ENCODE measurements around the gene PLSCR5. TPM values are rescaled to one million over a fixed set of nuclear protein-coding genes. Genes with fewer than 3 reads are reported as not detected.
A peak's percentile ranks its signal among the peaks of the same experiment; 100 is the strongest.

The PLSCR5 gene
- total and polyA plus RNA-seq, 8 donors, result not detected

GRCh38 chr3:146640955-146641867 is 36.1 kb upstream of the PLSCR5 start:
- H3K27me3 ChIP-seq, result no peaks in the 10 kb centered on the region
- no peaks in the 10 kb centered on the region for H3K9me3 ChIP-seq
- no peak overlapping the region for H3K4me3 ChIP-seq
- peaks cover 0 to 5% (median 0%) of the 10 kb centered on the region in 4 donors for H3K4me1 ChIP-seq
- peak in 1 of 2 donors; percentile 71 for DNase-seq
- H3K27ac ChIP-seq, result no peak overlapping the region
- TF ChIP-seq CTCF (IDR thresholded peaks at IDR 0.05) (peak in 4 of 7 experiments; percentile 10 to 61 (median 49)), POLR2A (IDR thresholded peaks at IDR 0.05) (no peak), EP300 (IDR thresholded peaks at IDR 0.05) (no peak), POLR2AphosphoS5 (IDR thresholded peaks at IDR 0.05) (no peak)
- intact Hi-C loops (cut with DNase I; ENCODE audit: low total_unique reads), result no loop called here
- H3K36me3 ChIP-seq, result no peaks in the 10 kb centered on the region
- WGBS, 5 donors, result 19 to 24% (median 21%) methylated on average over 3 of the region's 3 CpGs

- WGBS, 5 donors, result 86 to 97% (median 91%) methylated on average over 1 of the region's 1 CpG
- Histone ChIP-seq H3K27ac (no peak overlapping the region), H3K27me3 (no peaks in the 10 kb centered on the region), H3K9me3 (no peaks in the 10 kb centered on the region), H3K4me3 (no peak overlapping the region), H3K4me1 (peaks cover 0 to 5% (median 0%) of the 10 kb centered on the region in 4 donors), H3K36me3 (no peaks in the 10 kb centered on the region)
- intact Hi-C loops (cut with DNase I; ENCODE audit: low total_unique reads), result no loop called here
- no peak for TF ChIP-seq POLR2A (IDR thresholded peaks at IDR 0.05)
- TF ChIP-seq EP300 (IDR thresholded peaks at IDR 0.05), result no peak
- no peak for TF ChIP-seq CTCF (IDR thresholded peaks at IDR 0.05)
- TF ChIP-seq POLR2AphosphoS5 (IDR thresholded peaks at IDR 0.05), result no peak
- no peak for DNase-seq
Observed at GRCh38 chr3:146640361-146640760, 35.2 kb upstream of the PLSCR5 start.

GRCh38 chr3:146638718-146639117 is 33.6 kb upstream of the PLSCR5 start:
- intact Hi-C loops (cut with DNase I; ENCODE audit: low total_unique reads), result no loop called here
- Histone ChIP-seq H3K27me3 (no peaks in the 10 kb centered on the region), H3K27ac (no peak overlapping the region)

GRCh38 chr3:146637871-146638270 is 32.7 kb upstream of the PLSCR5 start:
- WGBS, 5 donors, result 30 to 54% (median 43%) methylated on average over 3 of the region's 3 CpGs
- TF ChIP-seq EP300 (IDR thresholded peaks at IDR 0.05), result no peak
- TF ChIP-seq POLR2AphosphoS5 (IDR thresholded peaks at IDR 0.05), result no peak
- no peak for TF ChIP-seq CTCF (IDR thresholded peaks at IDR 0.05)
- TF ChIP-seq POLR2A (IDR thresholded peaks at IDR 0.05), result no peak
- Histone ChIP-seq H3K4me1 (peaks cover 0 to 5% (median 0%) of the 10 kb centered on the region in 4 donors), H3K36me3 (no peaks in the 10 kb centered on the region), H3K4me3 (no peak overlapping the region), H3K9me3 (no peaks in the 10 kb centered on the region), H3K27ac (no peak overlapping the region), H3K27me3 (no peaks in the 10 kb centered on the region)
- intact Hi-C loops (cut with DNase I; ENCODE audit: low total_unique reads), result no loop called here
- peak in 1 of 2 donors; percentile 7 for DNase-seq

More at GRCh38 chr3:146638718-146639117, 33.6 kb upstream of the PLSCR5 start:
- no peaks in the 10 kb centered on the region for H3K9me3 ChIP-seq
- DNase-seq, result no peak
- H3K4me1 ChIP-seq, result peaks cover 0 to 5% (median 0%) of the 10 kb centered on the region in 4 donors
- TF ChIP-seq POLR2AphosphoS5 (IDR thresholded peaks at IDR 0.05) (no peak), CTCF (IDR thresholded peaks at IDR 0.05) (peak in 2 of 7 experiments; percentile 21 to 41), POLR2A (IDR thresholded peaks at IDR 0.05) (no peak)
- H3K36me3 ChIP-seq, result no peaks in the 10 kb centered on the region
- H3K4me3 ChIP-seq, result no peak overlapping the region

Measured in stomach (tissue), 9 donors.